HL-60 (cell line): Measurements from ENCODE around the gene KLHL36.

Experiments
- GABPA ChIP-seq: IDR thresholded peaks from 2 replicates; pipeline ENCODE4 v1.6.1; 2012; ENCODE audit warnings: low read depth
- POLR2AphosphoS5 ChIP-seq: IDR thresholded peaks from 2 replicates; pipeline ENCODE4 v1.6.1; 2012; ENCODE audit warnings: low read depth
- SPI1 ChIP-seq: IDR thresholded peaks from 2 replicates; pipeline ENCODE4 v1.6.1; 2012; ENCODE audit warnings: low read depth, mild to moderate bottlenecking, borderline replicate concordance
- TF ChIP-seq, protein P1 (sequence below): IDR thresholded peaks from one replicate; pipeline ENCODE4 v1.5.1; 2011; ENCODE audit warnings: low read length, control low read depth, inconsistent platforms; ENCODE audit not compliant: insufficient read depth
- TF ChIP-seq, protein P2 (sequence below): IDR thresholded peaks from 2 replicates; pipeline ENCODE4 v1.6.1; 2012; ENCODE audit warnings: low read depth; ENCODE audit not compliant: insufficient replicate concordance

DNA sequence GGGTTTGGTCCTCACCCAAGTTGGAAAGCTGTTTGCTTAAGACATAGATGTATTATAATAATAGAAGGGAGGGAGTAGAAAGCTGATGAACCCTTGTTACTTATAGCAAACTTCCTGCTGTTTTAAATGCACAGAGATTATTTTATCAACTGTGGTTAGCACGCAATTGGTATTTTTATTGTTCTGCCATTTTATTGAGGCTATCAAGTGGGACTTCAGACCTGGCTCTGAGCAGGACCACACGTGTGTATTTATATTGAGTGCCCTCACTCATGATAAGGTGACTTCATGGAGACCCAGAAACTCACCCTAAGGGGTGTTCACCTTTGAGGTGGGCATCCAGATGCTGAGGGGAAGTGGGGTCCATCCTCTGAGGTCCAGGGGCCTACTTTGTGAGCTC, 17.0 kb downstream of the KLHL36 start:
- TF ChIP-seq, protein P1, sequence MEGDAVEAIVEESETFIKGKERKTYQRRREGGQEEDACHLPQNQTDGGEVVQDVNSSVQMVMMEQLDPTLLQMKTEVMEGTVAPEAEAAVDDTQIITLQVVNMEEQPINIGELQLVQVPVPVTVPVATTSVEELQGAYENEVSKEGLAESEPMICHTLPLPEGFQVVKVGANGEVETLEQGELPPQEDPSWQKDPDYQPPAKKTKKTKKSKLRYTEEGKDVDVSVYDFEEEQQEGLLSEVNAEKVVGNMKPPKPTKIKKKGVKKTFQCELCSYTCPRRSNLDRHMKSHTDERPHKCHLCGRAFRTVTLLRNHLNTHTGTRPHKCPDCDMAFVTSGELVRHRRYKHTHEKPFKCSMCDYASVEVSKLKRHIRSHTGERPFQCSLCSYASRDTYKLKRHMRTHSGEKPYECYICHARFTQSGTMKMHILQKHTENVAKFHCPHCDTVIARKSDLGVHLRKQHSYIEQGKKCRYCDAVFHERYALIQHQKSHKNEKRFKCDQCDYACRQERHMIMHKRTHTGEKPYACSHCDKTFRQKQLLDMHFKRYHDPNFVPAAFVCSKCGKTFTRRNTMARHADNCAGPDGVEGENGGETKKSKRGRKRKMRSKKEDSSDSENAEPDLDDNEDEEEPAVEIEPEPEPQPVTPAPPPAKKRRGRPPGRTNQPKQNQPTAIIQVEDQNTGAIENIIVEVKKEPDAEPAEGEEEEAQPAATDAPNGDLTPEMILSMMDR: no peak
- TF ChIP-seq POLR2AphosphoS5 (no peak), SPI1 (no peak), GABPA (no peak)
- TF ChIP-seq, protein P2, sequence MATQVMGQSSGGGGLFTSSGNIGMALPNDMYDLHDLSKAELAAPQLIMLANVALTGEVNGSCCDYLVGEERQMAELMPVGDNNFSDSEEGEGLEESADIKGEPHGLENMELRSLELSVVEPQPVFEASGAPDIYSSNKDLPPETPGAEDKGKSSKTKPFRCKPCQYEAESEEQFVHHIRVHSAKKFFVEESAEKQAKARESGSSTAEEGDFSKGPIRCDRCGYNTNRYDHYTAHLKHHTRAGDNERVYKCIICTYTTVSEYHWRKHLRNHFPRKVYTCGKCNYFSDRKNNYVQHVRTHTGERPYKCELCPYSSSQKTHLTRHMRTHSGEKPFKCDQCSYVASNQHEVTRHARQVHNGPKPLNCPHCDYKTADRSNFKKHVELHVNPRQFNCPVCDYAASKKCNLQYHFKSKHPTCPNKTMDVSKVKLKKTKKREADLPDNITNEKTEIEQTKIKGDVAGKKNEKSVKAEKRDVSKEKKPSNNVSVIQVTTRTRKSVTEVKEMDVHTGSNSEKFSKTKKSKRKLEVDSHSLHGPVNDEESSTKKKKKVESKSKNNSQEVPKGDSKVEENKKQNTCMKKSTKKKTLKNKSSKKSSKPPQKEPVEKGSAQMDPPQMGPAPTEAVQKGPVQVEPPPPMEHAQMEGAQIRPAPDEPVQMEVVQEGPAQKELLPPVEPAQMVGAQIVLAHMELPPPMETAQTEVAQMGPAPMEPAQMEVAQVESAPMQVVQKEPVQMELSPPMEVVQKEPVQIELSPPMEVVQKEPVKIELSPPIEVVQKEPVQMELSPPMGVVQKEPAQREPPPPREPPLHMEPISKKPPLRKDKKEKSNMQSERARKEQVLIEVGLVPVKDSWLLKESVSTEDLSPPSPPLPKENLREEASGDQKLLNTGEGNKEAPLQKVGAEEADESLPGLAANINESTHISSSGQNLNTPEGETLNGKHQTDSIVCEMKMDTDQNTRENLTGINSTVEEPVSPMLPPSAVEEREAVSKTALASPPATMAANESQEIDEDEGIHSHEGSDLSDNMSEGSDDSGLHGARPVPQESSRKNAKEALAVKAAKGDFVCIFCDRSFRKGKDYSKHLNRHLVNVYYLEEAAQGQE: no peak
